Endothelial cell of umbilical vein (primary cell): ENCODE data around the gene FSIP1. TPM values are rescaled to one million over a fixed set of nuclear protein-coding genes. Genes with fewer than 3 reads are reported as not detected.

ENCODE experiments used
- BruUV-seq: library from RNA; stranded (reverse); fragments of 400-500 nt; replicated peaks from 2 replicates; lab custom pipeline; 2021; lab: Mats Ljungman, UMichigan
- CTCF ChIA-PET: fragments of 300-600, 350-600 bp; sonication (Branson Sonifier 250); formaldehyde crosslinking; loops from one replicate; lab custom pipeline; 2021; ENCODE audit warnings: antibody characterized with exemption, inconsistent platforms; lab: Charles Lee
- POLR2A ChIA-PET: fragments of 300-600, 350-600 bp; sonication (Branson Sonifier 250); formaldehyde crosslinking; loops from one replicate; lab custom pipeline; 2021; ENCODE audit warnings: antibody characterized with exemption, inconsistent platforms; lab: Charles Lee
- DNase-seq: peaks from one replicate; pipeline ENCODE4 v3.0.0-alpha.2; 2011; ENCODE audit warnings: low read depth, low spot score
- FAIRE-seq: peaks from 2 replicates; lab custom pipeline; 2011; peaks lifted over from hg19 to GRCh38; lab: Jason Lieb, UNC
- H2AFZ ChIP-seq: 2 replicates; pipeline ENCODE4 v1.6.0; 2012; ENCODE audit warnings: low read depth, low read length, control low read depth, inconsistent platforms
- H3K27ac ChIP-seq: 2 replicates; pipeline ENCODE4 v1.5.1; 2011; ENCODE audit warnings: low read depth, mild to moderate bottlenecking, control low read depth, low read length, moderate library complexity; ENCODE audit not compliant: insufficient read depth
- H3K27me3 ChIP-seq, 2 experiments: 2 replicates each; pipeline versions ENCODE4 v1.6.0 to v1.6.1; 2011; ENCODE audit warnings: low read length in 2 of 2, mixed read lengths in 1 of 2; ENCODE audit not compliant: control insufficient read depth in 2 of 2, insufficient read depth in 2 of 2
- H3K36me3 ChIP-seq, 2 experiments: 2 replicates in 1 of 2; 3 replicates in 1 of 2; pipeline ENCODE4 v1.5.1; 2011; ENCODE audit warnings: low read length in 2 of 2, mild to moderate bottlenecking in 1 of 2, moderate library complexity in 1 of 2; ENCODE audit not compliant: control insufficient read depth in 2 of 2, insufficient read depth in 2 of 2; ENCODE audit errors: extremely low read depth in 1 of 2
- H3K4me1 ChIP-seq: 3 replicates; pipeline ENCODE4 v1.5.1; 2011; ENCODE audit warnings: mild to moderate bottlenecking, low read length; ENCODE audit not compliant: control insufficient read depth, insufficient read depth; ENCODE audit errors: extremely low read depth
- H3K4me2 ChIP-seq: 2 replicates; pipeline ENCODE4 v1.6.1; 2011; ENCODE audit warnings: low read length, control low read depth, mixed read lengths; ENCODE audit not compliant: insufficient read depth
- H3K4me3 ChIP-seq, 3 experiments: fragments of 200-600 bp in 1 of 3; sonication (generic), shearing (Covaris generic) in 1 of 3; replicated peaks in 1 of 3; 2 replicates each; pipeline ENCODE4 v1.5.1; 2011 to 2016; ENCODE audit warnings: control low read depth in 3 of 3, low read length in 3 of 3, mild to moderate bottlenecking in 2 of 3, inconsistent platforms in 1 of 3, low read depth in 1 of 3, moderate library complexity in 1 of 3; ENCODE audit not compliant: insufficient read depth in 1 of 3
- H3K79me2 ChIP-seq: 2 replicates; pipeline ENCODE4 v1.6.0; 2012; ENCODE audit warnings: low read length, inconsistent platforms; ENCODE audit not compliant: control insufficient read depth, insufficient read depth
- H3K9ac ChIP-seq: replicated peaks from 2 replicates; pipeline ENCODE3; 2011; ENCODE audit warnings: low read length, control low read depth; ENCODE audit not compliant: insufficient read depth; ENCODE audit errors: extremely low read depth
- H3K9me1 ChIP-seq: replicated peaks from 3 replicates; pipeline ENCODE4 v1.6.0; 2011; ENCODE audit warnings: mild to moderate bottlenecking, low read length; ENCODE audit not compliant: control insufficient read depth, insufficient read depth; ENCODE audit errors: extremely low read depth
- H3K9me3 ChIP-seq: replicated peaks from 2 replicates; pipeline ENCODE4 v1.5.1; 2012; ENCODE audit warnings: low read length, inconsistent platforms; ENCODE audit not compliant: control insufficient read depth, insufficient read depth
- H4K20me1 ChIP-seq: replicated peaks from 2 replicates; pipeline ENCODE3; 2011; ENCODE audit warnings: mild to moderate bottlenecking, low read length; ENCODE audit not compliant: control insufficient read depth, insufficient read depth; ENCODE audit errors: extremely low read depth
- EZH2 ChIP-seq: IDR thresholded peaks from 2 replicates; pipeline ENCODE4 v1.6.1; 2012; ENCODE audit warnings: borderline replicate concordance, low read depth, mild to moderate bottlenecking, moderate library complexity, low read length, inconsistent platforms; ENCODE audit not compliant: severe bottlenecking
- FOS ChIP-seq: IDR thresholded peaks from 2 replicates; pipeline ENCODE4 v1.6.1; 2011; ENCODE audit warnings: mild to moderate bottlenecking, low read length, moderate library complexity, borderline replicate concordance; ENCODE audit not compliant: insufficient read depth
- GATA2 ChIP-seq: IDR thresholded peaks from 2 replicates; pipeline ENCODE4 v1.7.0; 2011; ENCODE audit warnings: low read depth, mild to moderate bottlenecking, moderate library complexity, mixed read lengths, low read length; ENCODE audit not compliant: insufficient read length, insufficient read depth
- JUN ChIP-seq: IDR thresholded peaks from 2 replicates; pipeline ENCODE4 v1.6.1; 2011; ENCODE audit warnings: borderline replicate concordance, low read depth; ENCODE audit not compliant: insufficient read length, insufficient read depth
- MAX ChIP-seq: IDR thresholded peaks from 2 replicates; pipeline ENCODE4 v1.6.1; 2011; ENCODE audit not compliant: insufficient read depth, insufficient read length
- MYC ChIP-seq: IDR thresholded peaks from one replicate; pipeline ENCODE4 v1.6.1; 2011; ENCODE audit warnings: mild to moderate bottlenecking, low read depth, low read length
- POLR2A ChIP-seq: IDR thresholded peaks from 2 replicates; pipeline ENCODE4 v1.6.1; 2012; ENCODE audit warnings: low read depth, mild to moderate bottlenecking, control low read depth, low read length
- POLR2AphosphoS5 ChIP-seq: IDR thresholded peaks from 2 replicates; pipeline ENCODE4 v1.6.1; 2012; ENCODE audit warnings: low read depth, mild to moderate bottlenecking, control low read depth, low read length, moderate library complexity; ENCODE audit not compliant: insufficient read depth
- dilution Hi-C: fragments of 300-500 bp; cut with MboI; formaldehyde crosslinking; loops from one replicate; pipeline ENCODE4 v1.15.0; 2019; ENCODE audit warnings: low sequenced_read_pairs; ENCODE audit not compliant: extremely low pct_ligation_motif_present
- intact Hi-C: fragments of 100-400 bp; cut with micrococcal nuclease; formaldehyde crosslinking; loops from one replicate; pipeline ENCODE4 v1.10.0; 2022
- polyA plus RNA-seq, 4 experiments: library from polyadenylated mRNA; depleted of rRNA in 3 of 4; stranded (reverse) in 3 of 4; unstranded in 1 of 4; fragments of >200 nt; gene quantifications; 2 replicates each; pipeline versions ENCODE4 v1.2.1 to v1.2.3, GENCODE V29; 2011 to 2012; ENCODE audit warnings: missing spikeins in 1 of 4
- total RNA-seq: library from RNA; stranded (reverse); gene quantifications from 2 replicates; pipeline ENCODE4 v1.2.3, GENCODE V29; 2021
- TF ChIP-seq, protein P1 (sequence below), 2 donors: IDR thresholded peaks; 1 replicate in 1 of 2; 2 replicates in 1 of 2; pipeline ENCODE4 v1.5.1; 2011; ENCODE audit warnings: low read length in 2 of 2, mild to moderate bottlenecking in 2 of 2, moderate library complexity in 2 of 2, control low read depth in 1 of 2, inconsistent platforms in 1 of 2, low read depth in 1 of 2; ENCODE audit not compliant: insufficient read depth in 1 of 2; ENCODE audit errors: extremely low read depth in 1 of 2

The FSIP1 gene
- total and polyA plus RNA-seq, 2 donors (not counting 3 experiments of a cell fraction or from before 2014, with no cell fraction given) = 0.23 to 1.1 TPM

DNA sequence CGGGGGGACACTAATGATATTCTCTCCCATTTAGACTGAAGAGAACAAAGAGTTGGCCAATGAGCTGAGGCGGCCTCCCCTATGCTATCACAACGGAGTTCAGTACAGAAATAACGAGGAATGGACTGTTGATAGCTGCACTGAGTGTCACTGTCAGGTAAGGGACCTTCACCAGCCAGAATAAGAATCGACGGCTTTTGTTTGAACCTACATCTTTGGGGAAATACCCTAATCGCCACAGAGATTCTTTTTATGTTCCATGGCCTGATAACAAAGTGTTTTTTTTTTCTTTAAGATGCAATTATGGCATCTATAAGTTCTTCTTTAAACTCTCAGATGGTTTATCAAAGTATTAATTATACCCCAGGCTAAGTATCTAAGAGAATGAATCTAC lies 198.4 kb downstream of the FSIP1 start:
- peaks cover 27% of the 10 kb centered on the region for H3K4me1 ChIP-seq
- peak overlapping the region; percentile 99 for H3K9ac ChIP-seq
- POLR2A ChIA-PET = interaction anchor here (0.7 to 9.9 kb wide), 7 partner anchors 221 to 761 kb away, joined by 3 to 118 read pairs (median 4); no protein-coding TSS in a partner anchor
- H4K20me1 ChIP-seq = peaks cover 5% of the 10 kb centered on the region
- H3K4me3 ChIP-seq = peak overlapping the region; percentile 0 to 98 (median 97)
- no peaks in the 10 kb centered on the region for H3K27me3 ChIP-seq
- DNase-seq (no peak), FAIRE-seq (no peak)
- peak overlapping the region; percentile 82 for H3K4me2 ChIP-seq
- H3K27ac ChIP-seq = peak overlapping the region; percentile 70
- H3K9me1 ChIP-seq = no peaks in the 10 kb centered on the region
- H3K9me3 ChIP-seq = no peaks in the 10 kb centered on the region
- no TSS peak for BruUV-seq
- intact Hi-C loops = loop anchor here (5.0 kb wide), 1 partner anchor 742 kb away; no protein-coding TSS in a partner anchor
- dilution Hi-C loops = no loop called here
- H2AFZ ChIP-seq = no peak overlapping the region
- peaks cover 78% of the 10 kb centered on the region for H3K79me2 ChIP-seq
- TF ChIP-seq MAX (no peak), MYC (no peak), EZH2 (no peak), POLR2A (peak; percentile 99), POLR2AphosphoS5 (peak; percentile 3)
- CTCF ChIA-PET = no interaction called here
- H3K36me3 ChIP-seq = peaks cover 64 to 72% of the 10 kb centered on the region in 2 experiments

DNA sequence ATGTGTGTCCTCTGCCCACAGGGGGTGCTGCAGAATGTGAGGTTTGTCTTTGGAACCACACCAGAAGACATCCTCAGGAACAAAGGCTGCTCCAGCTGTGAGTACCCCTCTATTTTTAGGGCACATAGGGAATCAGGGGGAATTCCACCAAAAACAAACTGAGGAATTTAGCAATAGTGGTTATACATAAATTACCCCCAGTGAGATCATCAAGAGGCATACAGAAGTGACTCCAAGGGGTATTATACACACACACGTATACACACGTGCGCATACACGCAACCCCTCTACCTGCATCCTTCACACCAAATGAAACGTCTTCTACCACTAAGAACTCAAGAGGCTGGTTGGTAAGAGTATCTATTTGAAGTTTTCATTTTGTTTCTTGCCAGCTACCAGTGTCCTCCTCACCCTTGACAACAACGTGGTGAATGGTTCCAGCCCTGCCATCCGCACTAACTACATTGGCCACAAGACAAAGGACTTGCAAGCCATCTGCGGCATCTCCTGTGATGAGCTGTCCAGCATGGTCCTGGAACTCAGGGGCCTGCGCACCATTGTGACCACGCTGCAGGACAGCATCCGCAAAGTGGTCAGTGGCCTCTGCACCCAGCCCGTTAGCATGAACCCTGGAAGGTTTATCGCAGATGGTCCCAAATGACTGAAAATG lies 198.9 kb downstream of the FSIP1 start:
- DNase-seq (peak; percentile 60), FAIRE-seq (peak; percentile 35)
- Histone ChIP-seq H4K20me1 (peaks cover 5% of the 10 kb centered on the region), H3K27ac (peak overlapping the region; percentile 70), H3K4me2 (peak overlapping the region; percentile 82), H3K79me2 (peaks cover 81% of the 10 kb centered on the region), H3K27me3 (no peaks in the 10 kb centered on the region), H3K9ac (peak overlapping the region; percentile 99), H3K9me1 (no peaks in the 10 kb centered on the region), H3K9me3 (no peaks in the 10 kb centered on the region), H3K4me1 (peaks cover 32% of the 10 kb centered on the region), H3K4me3 (peak overlapping the region; percentile 9 to 98 (median 97)), H2AFZ (no peak overlapping the region), H3K36me3 (peaks cover 58 to 68% of the 10 kb centered on the region in 2 experiments)
- dilution Hi-C loops = no loop called here
- BruUV-seq = no TSS peak
- POLR2A ChIA-PET = interaction anchor here (0.7 to 9.9 kb wide), 9 partner anchors 221 to 760 kb away, joined by 3 to 118 read pairs (median 4); no protein-coding TSS in a partner anchor
- intact Hi-C loops = loop anchor here (5.0 kb wide), 1 partner anchor 741 kb away; no protein-coding TSS in a partner anchor
- CTCF ChIA-PET = interaction anchor here (1.3 kb wide), 1 partner anchor 173 kb away, joined by 3 read pairs; no protein-coding TSS in a partner anchor
- TF ChIP-seq MYC (no peak), POLR2A (peak; percentile 99), JUN (no peak), EZH2 (no peak), POLR2AphosphoS5 (peak; percentile 96), MAX (no peak), FOS (no peak), GATA2 (no peak)
- TF ChIP-seq, protein P1, sequence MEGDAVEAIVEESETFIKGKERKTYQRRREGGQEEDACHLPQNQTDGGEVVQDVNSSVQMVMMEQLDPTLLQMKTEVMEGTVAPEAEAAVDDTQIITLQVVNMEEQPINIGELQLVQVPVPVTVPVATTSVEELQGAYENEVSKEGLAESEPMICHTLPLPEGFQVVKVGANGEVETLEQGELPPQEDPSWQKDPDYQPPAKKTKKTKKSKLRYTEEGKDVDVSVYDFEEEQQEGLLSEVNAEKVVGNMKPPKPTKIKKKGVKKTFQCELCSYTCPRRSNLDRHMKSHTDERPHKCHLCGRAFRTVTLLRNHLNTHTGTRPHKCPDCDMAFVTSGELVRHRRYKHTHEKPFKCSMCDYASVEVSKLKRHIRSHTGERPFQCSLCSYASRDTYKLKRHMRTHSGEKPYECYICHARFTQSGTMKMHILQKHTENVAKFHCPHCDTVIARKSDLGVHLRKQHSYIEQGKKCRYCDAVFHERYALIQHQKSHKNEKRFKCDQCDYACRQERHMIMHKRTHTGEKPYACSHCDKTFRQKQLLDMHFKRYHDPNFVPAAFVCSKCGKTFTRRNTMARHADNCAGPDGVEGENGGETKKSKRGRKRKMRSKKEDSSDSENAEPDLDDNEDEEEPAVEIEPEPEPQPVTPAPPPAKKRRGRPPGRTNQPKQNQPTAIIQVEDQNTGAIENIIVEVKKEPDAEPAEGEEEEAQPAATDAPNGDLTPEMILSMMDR (IDR thresholded peaks at IDR 0.05; ENCODE audit: extremely low read depth in 1 of 2, insufficient read depth in 1 of 2, low read depth in 1 of 2, low read length in 2 of 2) = peak; percentile 16 to 19
